A549 (cell line): Measurements from ENCODE around the gene ANKS1B. TPM values are rescaled to one million over a fixed set of nuclear protein-coding genes. Genes with fewer than 3 reads are reported as not detected.

Experiments used
- ATAC-seq, 2 experiments: fragments of 200-7000 bp in 1 of 2; fragments of >200 bp in 1 of 2; cut with Nextera tagmentation in 1 of 2; cut with Tn5 transposase in 1 of 2; 3 replicates each; pipeline versions ENCODE4 v1.8.0 to v1.9.1; 2018 to 2020; ENCODE audit warnings: mild to moderate bottlenecking in 1 of 2, moderate library complexity in 1 of 2
- CTCF ChIA-PET: fragments of 300-600 bp; sonication (Branson Sonifier 250); formaldehyde crosslinking; extraction: SDS; loops from one replicate; lab custom pipeline; 2021; ENCODE audit warnings: antibody characterized with exemption, inconsistent platforms; lab: Yijun Ruan, JAX
- POLR2A ChIA-PET: fragments of 350-600 bp; formaldehyde crosslinking; extraction: SDS; loops from one replicate; lab custom pipeline; 2021; ENCODE audit warnings: antibody characterized with exemption, inconsistent platforms; lab: Yijun Ruan, JAX
- DNase-seq, 2 experiments: peaks; one replicate each; pipeline versions ENCODE4 v3.0.0 to v3.0.0-alpha.2; 2011 to 2016; ENCODE audit warnings: low read depth in 1 of 2, low spot score in 1 of 2
- FAIRE-seq: peaks from 2 replicates; lab custom pipeline; 2011; peaks lifted over from hg19 to GRCh38; lab: Jason Lieb, UNC
- H3K27ac ChIP-seq, 2 experiments: fragments of >200 bp; sonication (Bioruptor Twin); formaldehyde crosslinking; 3 replicates each; pipeline ENCODE4 v1.5.1; 2016 to 2017
- H3K4me1 ChIP-seq: fragments of >200 bp; sonication (Bioruptor Twin); formaldehyde crosslinking; 3 replicates; pipeline ENCODE4 v1.6.1; 2016
- H3K4me2 ChIP-seq: fragments of >200 bp; sonication (Bioruptor Twin); formaldehyde crosslinking; 3 replicates; pipeline ENCODE4 v1.6.1; 2016
- H3K4me3 ChIP-seq: fragments of >200 bp; sonication (Bioruptor Twin); formaldehyde crosslinking; 3 replicates; pipeline ENCODE4 v1.5.1; 2016
- H3K9me3 ChIP-seq: fragments of >200 bp; sonication (Bioruptor Twin); formaldehyde crosslinking; 3 replicates; pipeline ENCODE4 v1.6.1; 2016
- BHLHE40 ChIP-seq: IDR thresholded peaks from 2 replicates; pipeline ENCODE4 v1.6.1; 2012; ENCODE audit warnings: low read depth, low read length, inconsistent platforms
- CHD2 ChIP-seq: fragments of 150-350 bp; IDR thresholded peaks from 2 replicates; pipeline ENCODE4 v1.6.1; 2014; ENCODE audit warnings: low read length; ENCODE audit not compliant: partially characterized antibody
- EHF ChIP-seq: fragments of 250-450 bp; sonication (Bioruptor Pico); IDR thresholded peaks from 2 replicates; pipeline ENCODE4 v1.5.0; 2020; ENCODE audit warnings: mild to moderate bottlenecking
- ELK1 ChIP-seq: fragments of 150-350 bp; IDR thresholded peaks from 2 replicates; pipeline ENCODE4 v1.6.1; 2014; ENCODE audit warnings: low read depth, mild to moderate bottlenecking, low read length
- ESRRA ChIP-seq: fragments of 150-350 bp; IDR thresholded peaks from 2 replicates; pipeline ENCODE4 v1.6.1; 2014; ENCODE audit warnings: mild to moderate bottlenecking, low read length, borderline replicate concordance
- GATA3 ChIP-seq: IDR thresholded peaks from 2 replicates; pipeline ENCODE4 v1.6.1; 2012; ENCODE audit warnings: borderline replicate concordance
- HDAC2 ChIP-seq: fragments of 200-600 bp; sonication (generic); IDR thresholded peaks from 2 replicates; pipeline ENCODE4 v1.6.1; 2016
- JUNB ChIP-seq: fragments of >200 bp; sonication (Bioruptor Twin); formaldehyde crosslinking; IDR thresholded peaks from 2 replicates; pipeline ENCODE4 v1.6.1; 2016
- KDM5A ChIP-seq: fragments of 200-600 bp; sonication (generic); IDR thresholded peaks from 2 replicates; pipeline ENCODE4 v1.6.1; 2016; ENCODE audit warnings: antibody characterized with exemption, mild to moderate bottlenecking
- MAZ ChIP-seq: fragments of 150-350 bp; IDR thresholded peaks from 2 replicates; pipeline ENCODE4 v1.6.1; 2014; ENCODE audit warnings: antibody characterized with exemption, low read depth, low read length, borderline replicate concordance
- MYC ChIP-seq: IDR thresholded peaks from 2 replicates; pipeline ENCODE4 v1.6.1; 2012; ENCODE audit warnings: mild to moderate bottlenecking, inconsistent platforms, low read length, improper control_type of control experiment, borderline replicate concordance
- PBX3 ChIP-seq: IDR thresholded peaks from 2 replicates; pipeline ENCODE4 v1.6.1; 2012
- RAD21 ChIP-seq, 2 experiments: fragments of >200 bp in 1 of 2; sonication (Bioruptor Twin) in 1 of 2; formaldehyde crosslinking in 1 of 2; IDR thresholded peaks in 1 of 2; conservative IDR thresholded peaks in 1 of 2; 2 replicates in 1 of 2; 3 replicates in 1 of 2; pipeline ENCODE4 v1.6.1; 2012 to 2018; ENCODE audit warnings: inconsistent platforms in 1 of 2
- RARB ChIP-seq: fragments of 250-450 bp; sonication (Bioruptor Pico); IDR thresholded peaks from 2 replicates; pipeline ENCODE4 v1.8.0; 2021; ENCODE audit warnings: mild to moderate bottlenecking, moderate library complexity
- REST ChIP-seq: fragments of 200-600 bp; sonication (generic); IDR thresholded peaks from 2 replicates; pipeline ENCODE4 v1.6.1; 2016; ENCODE audit warnings: antibody characterized with exemption, mild to moderate bottlenecking, moderate library complexity
- RFX5 ChIP-seq: fragments of 450-650 bp; IDR thresholded peaks from 2 replicates; pipeline ENCODE4 v1.7.1; 2014; ENCODE audit warnings: antibody characterized with exemption, mild to moderate bottlenecking, moderate library complexity
- SREBF2 ChIP-seq: fragments of 450-650 bp; IDR thresholded peaks from 2 replicates; pipeline ENCODE4 v1.6.1; 2014; ENCODE audit warnings: mild to moderate bottlenecking, moderate library complexity
- USF2 ChIP-seq: fragments of 450-650 bp; IDR thresholded peaks from 2 replicates; pipeline ENCODE4 v1.6.1; 2014; ENCODE audit warnings: antibody characterized with exemption
- ZC3H11A ChIP-seq: fragments of 450-650 bp; IDR thresholded peaks from 2 replicates; pipeline ENCODE4 v1.6.1; 2014; ENCODE audit warnings: antibody characterized with exemption, mild to moderate bottlenecking
- ZSCAN20 ChIP-seq: fragments of 250-450 bp; sonication (Bioruptor Pico); IDR thresholded peaks from 2 replicates; pipeline ENCODE4 v1.8.0; 2022; ENCODE audit warnings: mild to moderate bottlenecking, moderate library complexity
- WGBS: methylation state at CpG from one replicate; pipeline ENCODE4 v1.1.6; 2017; ENCODE audit errors: missing lambda C conversion rate; 5-methylcytosine and 5-hydroxymethylcytosine counted together
- polyA plus RNA-seq, 4 experiments: library from polyadenylated mRNA; depleted of rRNA in 3 of 4; stranded (reverse); fragments of >200 nt; fragmentation: RNase III in 1 of 4; extraction: RNeasy Plus Mini Kit Qiagen cat#74134 plus additional on column Dnase treatment in 1 of 4; gene quantifications; 2 replicates in 3 of 4; 3 replicates in 1 of 4; pipeline ENCODE4 v1.2.3, GENCODE V29; 2011 to 2017

The ANKS1B gene
- polyA plus RNA-seq, 2 of the 4 experiments (the other 2 are of a cell fraction): 1.5 to 2.2 TPM

- 8% methylated on average over 3 of the region's 3 CpGs for WGBS
- TF ChIP-seq PBX3 (no peak), ELK1 (no peak), RAD21 (conservative IDR thresholded peaks at IDR 0.05 in 1 of 2, IDR thresholded peaks at IDR 0.05 in 1 of 2) (no peak), SREBF2 (no peak), EHF (CRISPR knock-in tag) (no peak), BHLHE40 (no peak), GATA3 (no peak), MAZ (no peak), JUNB (no peak), RARB (CRISPR knock-in tag) (no peak), RFX5 (no peak), USF2 (no peak), REST (no peak), ESRRA (no peak), ZSCAN20 (CRISPR knock-in tag) (no peak), KDM5A (no peak), ZC3H11A (no peak)
- no peak overlapping the region for H3K4me3 ChIP-seq
- CTCF ChIA-PET: interaction anchor here (0.6 kb wide), 1 partner anchor 618 kb away, joined by 3 read pairs; no protein-coding TSS in a partner anchor
- no peak overlapping the region for H3K4me2 ChIP-seq
- no peak overlapping the region for H3K27ac ChIP-seq
- H3K9me3 ChIP-seq: no peaks in the 10 kb centered on the region
- FAIRE-seq (no peak), ATAC-seq (no peak), DNase-seq (no peak)
- POLR2A ChIA-PET: no interaction called here
- H3K4me1 ChIP-seq: no peaks in the 10 kb centered on the region
Observed at GRCh38 chr12:99153293-99153692, 831.4 kb downstream of the ANKS1B start.

- ChIA-PET POLR2A (interaction anchor here (0.5 kb wide), 1 partner anchor 559 kb away, joined by 3 read pairs; no protein-coding TSS in a partner anchor), CTCF (interaction anchor here (1.1 kb wide), 1 partner anchor 14 kb away, joined by 3 read pairs; no protein-coding TSS in a partner anchor)
- H3K9me3 ChIP-seq: no peaks in the 10 kb centered on the region
- ATAC-seq: no peak
- WGBS: 26% methylated on average over 2 of the region's 2 CpGs
- no peak for FAIRE-seq
- no peak overlapping the region for H3K4me3 ChIP-seq
- DNase-seq: no peak
- H3K4me1 ChIP-seq: no peaks in the 10 kb centered on the region
- no peak overlapping the region for H3K27ac ChIP-seq
- TF ChIP-seq HDAC2 (no peak), GATA3 (no peak), MAZ (no peak), CHD2 (no peak), SREBF2 (no peak), EHF (CRISPR knock-in tag) (no peak), MYC (no peak)
- no peak overlapping the region for H3K4me2 ChIP-seq
Observed at GRCh38 chr12:99152337-99152736, 832.4 kb downstream of the ANKS1B start.
